HG03558 (cell line): Measurements from ENCODE around the gene GALNS.
"Not testable (repeated sequence)": the region's sequence is repeated elsewhere in the genome, so short reads cannot be mapped to it uniquely, and the experiment has no call there.

Source experiments
- ATAC-seq: cut with Tn5 transposase; IDR thresholded peaks from one replicate; pipeline ENCODE4 v1.9.1; 2021; ENCODE audit warnings: moderate number of reproducible peaks; ENCODE audit not compliant: unreplicated experiment; ENCODE audit errors: extremely low read depth

GALNS gene

DNA sequence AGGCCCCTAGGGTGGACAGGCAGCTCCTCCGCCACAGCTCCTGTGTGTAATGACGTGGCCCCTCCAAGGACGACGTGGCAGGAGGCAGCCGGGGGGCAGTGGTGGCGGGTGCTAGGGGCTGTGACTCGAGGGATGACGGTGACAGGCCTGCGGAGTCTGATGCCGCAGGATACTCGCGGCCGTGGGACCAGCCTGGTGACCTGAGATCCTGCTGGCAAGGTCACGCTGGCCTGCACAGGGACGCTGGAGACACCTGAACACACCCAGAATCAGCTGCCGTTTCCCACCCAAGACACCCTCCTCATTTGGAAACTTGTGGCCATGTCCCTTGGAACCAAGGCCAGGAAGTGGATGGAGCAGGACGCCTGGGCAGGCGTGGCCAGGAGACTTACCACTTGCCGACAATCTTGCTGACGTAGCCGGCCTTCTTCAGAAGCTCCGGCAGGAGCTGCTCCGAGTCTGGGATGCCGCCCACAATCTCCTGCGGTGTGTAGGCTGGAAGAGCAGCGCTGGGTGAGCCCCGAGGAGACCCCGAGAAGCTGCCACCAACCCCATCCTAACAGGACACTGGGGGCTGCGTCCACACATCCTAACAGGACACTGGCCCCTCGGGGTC lies 16.0 kb downstream of the GALNS start:
- ATAC-seq: no peak

DNA sequence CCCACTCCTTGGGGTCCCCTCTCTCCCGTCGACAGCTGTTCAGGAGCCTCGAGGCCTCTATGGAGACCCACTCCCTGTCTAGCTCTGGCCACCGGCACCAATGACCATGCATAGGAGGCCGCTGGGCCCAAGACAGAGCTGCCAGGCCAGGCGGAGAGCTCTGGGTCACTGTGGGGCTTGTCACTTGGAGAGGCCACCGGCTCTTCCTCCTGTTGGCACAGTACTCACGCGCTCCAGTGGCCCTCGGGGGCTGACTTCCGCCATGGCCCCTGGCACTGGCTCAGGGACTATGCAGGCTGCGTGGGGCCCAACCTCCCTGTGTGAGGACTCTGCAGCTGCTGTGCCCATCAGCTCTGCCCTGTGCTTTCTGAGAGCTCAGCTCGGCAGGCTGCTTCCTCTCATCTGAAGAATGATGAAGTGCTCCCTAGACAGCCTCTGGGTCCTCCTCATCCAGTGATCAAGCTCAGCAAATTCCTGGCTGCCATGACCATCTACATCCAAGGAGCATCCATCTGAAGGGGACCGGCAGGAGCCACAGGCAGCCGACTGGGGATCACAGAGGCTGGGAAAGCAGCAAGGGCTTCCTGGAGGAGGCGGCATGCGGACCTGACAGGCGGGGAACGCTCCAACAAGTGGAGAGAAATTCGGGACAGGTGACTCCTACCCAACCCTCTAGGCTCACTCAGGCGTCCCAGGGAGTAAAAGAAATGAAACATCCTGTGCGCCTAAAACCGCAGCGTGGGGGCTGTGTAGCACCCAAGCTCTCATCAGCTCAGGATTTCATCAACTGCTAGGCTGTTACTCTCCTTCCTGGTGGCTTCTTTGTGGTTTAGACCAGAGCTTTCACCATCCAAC lies 16.8 kb downstream of the GALNS start:
- ATAC-seq: no peak

- ATAC-seq: no peak
These were observed 17.7 kb downstream of the GALNS start for GRCh38 chr16:88839026-88839529.

DNA sequence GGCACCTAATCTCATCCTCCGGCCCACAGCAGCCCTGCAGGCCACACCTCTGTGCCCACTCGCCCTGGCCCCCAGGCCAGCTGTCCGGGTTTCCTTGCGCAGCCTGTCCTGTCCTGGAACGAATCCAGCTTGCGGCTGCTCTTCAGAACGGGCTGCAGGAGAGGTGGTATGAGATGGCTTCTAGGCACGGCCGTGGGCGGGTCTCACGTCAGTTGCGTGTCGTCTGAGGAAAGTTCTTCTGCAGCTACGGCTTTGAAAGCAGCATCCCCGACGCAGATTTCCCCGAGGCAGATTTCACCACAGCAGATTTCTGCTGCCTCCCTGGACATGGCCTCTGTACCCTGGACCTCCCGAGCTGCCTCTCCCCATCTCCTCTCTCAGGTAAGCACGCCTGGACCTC lies 18.2 kb downstream of the GALNS start:
- ATAC-seq: no peak

- ATAC-seq: no peak
These were observed 18.9 kb downstream of the GALNS start for GRCh38 chr16:88837806-88838205.

- no peak for ATAC-seq
These were observed 20.0 kb downstream of the GALNS start for GRCh38 chr16:88836791-88837190.

- ATAC-seq: no peak
These were observed 20.9 kb downstream of the GALNS start for GRCh38 chr16:88835818-88836217.

- ATAC-seq: no peak
These were observed 21.4 kb downstream of the GALNS start for GRCh38 chr16:88835383-88835782.

DNA sequence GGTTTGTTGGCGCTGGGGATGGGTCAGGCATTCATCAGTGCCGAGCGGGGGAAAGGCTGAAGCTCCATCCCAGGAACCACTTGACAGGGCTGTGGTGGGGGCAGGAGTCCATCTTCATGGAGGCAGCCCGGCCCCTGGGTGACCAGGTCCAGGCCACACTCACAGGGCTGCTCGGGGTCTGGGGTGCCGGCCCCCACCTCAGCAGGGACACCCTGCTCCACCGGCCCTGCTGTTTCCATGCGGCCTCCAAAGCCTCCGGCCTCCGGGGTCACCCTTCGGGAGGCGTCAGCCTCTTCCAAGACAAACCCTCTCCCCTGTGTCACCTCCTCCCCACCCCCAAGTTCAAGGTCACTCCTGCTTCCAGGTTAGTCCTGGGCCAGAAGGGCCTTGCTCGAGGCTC lies 22.1 kb downstream of the GALNS start:
- ATAC-seq: no peak

DNA sequence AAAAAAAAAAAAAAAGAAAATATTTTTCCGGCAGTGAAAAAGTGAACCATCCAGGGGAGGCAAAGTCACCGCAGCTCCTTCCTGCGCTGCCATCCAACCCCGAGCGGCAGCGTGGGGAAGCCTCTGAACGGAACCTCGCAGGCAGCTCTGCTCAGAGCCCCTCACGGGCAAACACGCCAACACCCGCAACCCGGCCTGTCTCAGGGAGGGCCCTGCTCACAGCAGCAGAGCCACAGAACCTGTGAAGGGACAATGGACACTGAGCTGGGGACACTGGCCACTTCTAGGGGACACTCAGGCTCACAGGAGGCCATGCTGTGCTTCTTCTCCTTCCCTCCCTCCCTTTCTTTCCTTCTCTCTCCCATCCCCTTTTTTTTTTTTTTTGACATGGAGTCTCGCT lies 23.7 kb downstream of the GALNS start:
- no peak for ATAC-seq

- ATAC-seq: no peak
These were observed 24.9 kb downstream of the GALNS start for GRCh38 chr16:88831838-88832237.

DNA sequence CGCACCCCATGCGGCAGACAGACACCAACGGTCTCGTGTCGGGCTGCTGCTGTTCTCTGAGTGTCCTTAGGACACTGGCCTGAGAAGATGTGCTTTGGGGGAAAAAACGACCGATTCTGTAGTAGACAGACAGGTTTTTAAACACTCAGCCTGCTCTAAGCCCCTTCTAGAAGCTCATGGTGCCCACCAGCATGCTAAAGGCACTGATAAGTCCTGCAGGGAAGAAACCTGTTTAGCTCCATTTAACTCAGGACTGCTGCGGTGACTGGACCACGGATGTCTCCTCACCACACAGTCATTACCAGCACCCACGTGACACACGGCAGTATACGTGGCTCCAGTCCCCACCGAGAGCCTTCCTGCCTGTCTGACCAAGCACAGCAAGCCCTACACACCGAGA lies 26.0 kb downstream of the GALNS start:
- no peak for ATAC-seq

DNA sequence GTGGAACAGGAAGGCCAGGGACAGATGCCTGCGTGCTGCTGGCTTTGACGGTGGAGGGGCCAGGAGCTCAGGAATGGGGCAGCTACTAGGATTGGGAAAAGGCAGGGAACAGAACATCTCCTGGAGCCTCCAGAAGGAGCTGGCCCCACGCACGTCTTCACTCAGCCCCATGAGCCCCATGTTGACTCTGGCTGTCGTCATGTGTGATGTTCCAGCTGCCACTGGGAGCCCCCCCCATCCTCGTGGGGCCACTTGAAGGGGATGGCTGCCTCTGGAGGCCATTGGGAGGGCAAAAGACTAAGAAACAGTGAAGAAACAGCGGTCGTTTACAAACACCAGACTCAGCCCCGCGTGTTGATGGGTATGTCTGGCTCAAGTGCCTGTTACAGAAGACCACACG lies 26.5 kb downstream of the GALNS start:
- no peak for ATAC-seq

DNA sequence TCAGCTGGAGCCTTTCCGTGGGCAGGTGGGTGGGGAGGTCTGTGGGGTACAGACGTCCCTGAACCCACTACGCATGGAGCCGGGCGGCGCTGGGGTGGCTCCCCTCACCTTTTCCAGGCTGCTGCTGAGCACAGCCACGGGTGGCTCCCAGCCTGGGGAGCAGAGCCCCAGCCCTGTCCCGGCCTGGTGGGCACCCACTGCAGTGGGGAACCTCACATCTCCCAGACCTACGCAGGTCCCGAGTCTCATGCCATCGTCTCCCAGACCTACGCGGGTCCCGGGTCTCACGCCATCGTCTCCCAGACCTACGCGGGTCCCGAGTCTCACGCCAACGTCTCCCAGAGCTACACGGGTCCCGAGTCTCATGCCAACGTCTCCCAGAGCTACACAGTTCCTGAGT lies 28.0 kb downstream of the GALNS start:
- no peak for ATAC-seq

DNA sequence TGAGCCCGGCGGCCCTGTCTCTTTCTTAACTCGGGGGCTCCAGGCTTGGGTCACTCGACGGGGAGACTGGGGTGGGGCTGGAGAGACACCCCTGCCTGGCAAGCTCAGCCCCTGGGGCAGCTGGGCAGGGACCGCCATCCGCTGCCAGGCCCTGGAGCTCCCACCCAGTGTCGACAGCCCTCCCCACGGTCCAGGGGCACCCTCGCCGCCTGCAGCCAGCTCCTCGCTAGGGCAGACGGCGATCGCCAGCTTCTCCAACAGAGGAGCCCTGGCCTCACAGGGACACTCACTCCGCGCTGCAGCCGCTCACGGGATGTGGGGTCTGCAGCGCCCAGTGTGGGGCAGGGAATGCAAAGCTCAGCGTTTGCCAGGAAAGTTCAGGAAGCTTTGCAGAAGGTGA lies 29.0 kb downstream of the GALNS start:
- no peak for ATAC-seq

DNA sequence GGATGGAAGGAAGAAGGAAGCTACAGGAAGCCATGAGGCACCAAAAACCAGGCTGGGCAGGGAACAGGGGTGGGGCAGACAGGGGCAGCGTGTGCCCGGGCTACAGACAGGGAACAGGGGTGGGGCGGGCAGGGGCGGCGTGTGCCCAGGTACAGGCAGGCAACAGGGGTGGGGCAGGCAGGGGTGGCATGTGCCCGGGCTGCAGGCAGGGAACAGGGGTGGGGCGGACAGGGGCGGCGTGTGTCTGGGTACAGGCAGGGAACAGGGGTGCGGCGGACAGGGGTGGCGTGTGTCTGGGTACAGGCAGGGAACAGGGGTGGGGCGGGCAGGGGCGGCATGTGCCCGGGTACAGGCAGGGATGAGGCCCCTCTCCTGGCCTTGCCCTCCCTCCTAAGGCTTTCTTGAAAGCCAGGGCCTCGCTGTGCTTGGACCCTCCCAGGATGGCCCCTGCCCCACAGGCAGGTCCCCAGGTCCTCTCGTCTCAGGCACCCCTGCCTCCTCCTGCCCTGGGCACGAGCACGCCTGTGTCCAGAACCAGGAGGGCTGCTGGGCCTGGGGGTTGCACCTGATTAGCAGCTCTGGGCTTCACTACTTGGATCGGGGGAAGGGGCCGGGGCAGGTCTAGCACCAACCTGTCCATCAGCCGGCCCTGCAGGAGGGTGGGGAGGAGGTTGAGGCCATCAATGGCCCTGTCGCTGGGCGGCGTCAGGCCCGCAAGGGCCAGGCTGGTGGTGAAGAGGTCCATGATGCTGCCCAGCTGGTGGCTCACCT lies 30.5 kb downstream of the GALNS start:
- no peak for ATAC-seq

- no peak for ATAC-seq
These were observed 31.6 kb downstream of the GALNS start for GRCh38 chr16:88825146-88825545.

DNA sequence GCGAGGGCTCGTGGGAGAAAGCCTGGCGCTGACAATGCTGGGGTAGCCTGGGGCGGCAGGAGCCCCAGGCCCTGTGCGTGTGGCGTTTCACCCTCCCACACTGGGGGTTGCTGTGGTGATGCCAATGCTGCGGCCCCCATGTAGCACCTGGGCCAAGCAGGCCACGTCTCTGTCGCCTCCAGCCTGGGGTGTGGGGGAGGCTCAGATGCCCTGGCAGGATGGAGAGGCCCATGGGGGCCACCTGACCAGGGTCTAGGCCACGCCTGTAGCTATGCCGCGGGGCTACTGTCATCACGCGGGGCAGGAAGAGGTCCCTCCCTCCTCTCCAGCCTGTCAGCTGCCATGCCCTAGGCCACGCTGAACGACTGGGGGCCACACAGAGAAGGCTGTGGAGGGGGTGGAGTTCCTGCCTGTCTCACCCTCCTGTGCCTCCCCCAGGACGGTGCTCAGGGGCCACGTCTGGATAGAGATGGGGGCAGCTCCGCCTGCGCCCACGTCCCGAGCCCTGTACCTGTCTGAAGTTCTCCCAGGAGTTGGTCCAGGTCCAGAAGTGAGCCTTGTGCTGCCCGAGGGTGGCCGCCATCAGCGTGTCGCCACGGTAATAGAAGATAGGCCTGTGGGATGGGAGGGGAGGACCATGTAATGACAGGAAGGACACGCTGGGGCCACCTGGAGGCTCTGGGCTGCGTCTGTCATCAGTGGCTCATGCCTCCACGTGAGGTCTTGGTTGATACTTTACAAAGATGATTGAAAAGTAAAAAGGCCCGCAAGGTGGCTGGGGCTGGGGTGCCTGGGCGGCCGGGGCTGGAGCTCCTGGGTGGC lies 32.3 kb downstream of the GALNS start:
- no peak for ATAC-seq

DNA sequence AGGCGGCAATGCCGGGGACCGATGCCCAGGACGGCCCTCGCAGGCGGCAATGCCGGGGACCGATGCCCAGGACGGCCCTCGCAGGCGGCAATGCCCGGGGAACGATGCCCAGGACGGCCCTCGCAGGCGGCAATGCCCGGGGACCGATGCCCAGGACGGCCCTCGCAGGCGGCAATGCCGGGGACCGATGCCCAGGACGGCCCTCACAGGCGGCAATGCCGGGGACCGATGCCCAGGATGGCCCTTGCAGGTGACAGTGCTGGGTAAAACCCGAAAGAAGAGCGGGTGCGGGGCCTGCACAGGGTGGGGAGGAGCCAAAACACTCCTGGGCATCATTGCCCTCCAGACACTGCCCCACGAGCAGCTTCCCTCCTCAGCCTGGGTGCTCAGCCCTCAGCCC lies 33.1 kb downstream of the GALNS start:
- ATAC-seq: not testable (repeated sequence)
